HepG2 (cell line): ENCODE data around the gene GRIK1.
"Not testable (repeated sequence)": the region's sequence is repeated elsewhere in the genome, so short reads cannot be mapped to it uniquely, and the experiment has no call there.

ENCODE experiments used
- RAD21 ChIP-seq: fragments of 450-650 bp; formaldehyde crosslinking; IDR thresholded peaks from 2 replicates; pipeline ENCODE4 v1.5.0; 2020; ENCODE audit warnings: mild to moderate bottlenecking
- SNRNP70 ChIP-seq: fragments of 200-400 bp; formaldehyde crosslinking; IDR thresholded peaks from 2 replicates; pipeline ENCODE4 v1.6.1; 2017; ENCODE audit warnings: mild to moderate bottlenecking, low read depth, low read length, moderate library complexity
- XRCC5 ChIP-seq: fragments of 200-400 bp; formaldehyde crosslinking; optimal IDR thresholded peaks from 2 replicates; pipeline ENCODE3; 2017; ENCODE audit warnings: mild to moderate bottlenecking, low read length
- ZNF225 ChIP-seq: sonication (generic); formaldehyde crosslinking; IDR thresholded peaks from 2 replicates; pipeline ENCODE4 v1.4.0; 2020; ENCODE audit warnings: mild to moderate bottlenecking, missing genetic modification reagents
- ZNF747 ChIP-seq: sonication (generic); formaldehyde crosslinking; IDR thresholded peaks from 2 replicates; pipeline ENCODE4 v1.8.1; 2023; ENCODE audit warnings: missing genetic modification reagents, mild to moderate bottlenecking, borderline replicate concordance
- TF ChIP-seq, protein P1 (sequence below): sonication (generic); formaldehyde crosslinking; IDR thresholded peaks from 2 replicates; pipeline ENCODE4 v1.5.0; 2020; ENCODE audit warnings: mild to moderate bottlenecking, missing genetic modification reagents, moderate library complexity
- TF ChIP-seq, protein P2 (sequence below): sonication (generic); formaldehyde crosslinking; IDR thresholded peaks from 2 replicates; pipeline ENCODE4 v1.4.0; 2020; ENCODE audit warnings: mild to moderate bottlenecking, missing genetic modification reagents
- TF ChIP-seq, protein P3 (sequence below): sonication (generic); formaldehyde crosslinking; IDR thresholded peaks from 2 replicates; pipeline ENCODE4 v1.5.0; 2020; ENCODE audit warnings: mild to moderate bottlenecking, missing genetic modification reagents
- TF ChIP-seq, protein P4 (sequence below): IDR thresholded peaks from 2 replicates; pipeline ENCODE4 v1.6.1; 2018; ENCODE audit warnings: missing genetic modification reagents, mild to moderate bottlenecking, missing compliant biosample characterization

DNA sequence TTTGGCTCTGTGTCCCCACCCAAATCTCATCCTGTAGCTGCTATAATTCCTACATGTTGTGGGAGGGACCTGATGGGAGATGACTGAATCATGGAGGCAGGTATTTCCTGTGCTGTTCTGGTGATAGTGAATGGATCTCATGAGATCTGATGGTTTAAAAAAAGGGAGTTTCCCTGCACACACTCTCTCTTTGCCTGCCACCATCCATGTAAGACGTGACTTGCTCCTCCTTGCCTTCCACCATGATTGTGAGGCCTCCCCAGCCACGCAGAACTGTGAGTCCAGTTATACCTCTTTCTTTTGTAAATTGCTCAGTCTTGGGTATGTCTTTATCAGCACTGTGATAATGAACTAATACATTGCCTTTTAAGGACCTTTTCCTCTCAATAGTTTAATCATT, 18.2 kb upstream of the GRIK1 start:
- TF ChIP-seq, protein P1, sequence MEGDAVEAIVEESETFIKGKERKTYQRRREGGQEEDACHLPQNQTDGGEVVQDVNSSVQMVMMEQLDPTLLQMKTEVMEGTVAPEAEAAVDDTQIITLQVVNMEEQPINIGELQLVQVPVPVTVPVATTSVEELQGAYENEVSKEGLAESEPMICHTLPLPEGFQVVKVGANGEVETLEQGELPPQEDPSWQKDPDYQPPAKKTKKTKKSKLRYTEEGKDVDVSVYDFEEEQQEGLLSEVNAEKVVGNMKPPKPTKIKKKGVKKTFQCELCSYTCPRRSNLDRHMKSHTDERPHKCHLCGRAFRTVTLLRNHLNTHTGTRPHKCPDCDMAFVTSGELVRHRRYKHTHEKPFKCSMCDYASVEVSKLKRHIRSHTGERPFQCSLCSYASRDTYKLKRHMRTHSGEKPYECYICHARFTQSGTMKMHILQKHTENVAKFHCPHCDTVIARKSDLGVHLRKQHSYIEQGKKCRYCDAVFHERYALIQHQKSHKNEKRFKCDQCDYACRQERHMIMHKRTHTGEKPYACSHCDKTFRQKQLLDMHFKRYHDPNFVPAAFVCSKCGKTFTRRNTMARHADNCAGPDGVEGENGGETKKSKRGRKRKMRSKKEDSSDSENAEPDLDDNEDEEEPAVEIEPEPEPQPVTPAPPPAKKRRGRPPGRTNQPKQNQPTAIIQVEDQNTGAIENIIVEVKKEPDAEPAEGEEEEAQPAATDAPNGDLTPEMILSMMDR (CRISPR knock-in tag), result not testable (repeated sequence)
- TF ChIP-seq, protein P2, sequence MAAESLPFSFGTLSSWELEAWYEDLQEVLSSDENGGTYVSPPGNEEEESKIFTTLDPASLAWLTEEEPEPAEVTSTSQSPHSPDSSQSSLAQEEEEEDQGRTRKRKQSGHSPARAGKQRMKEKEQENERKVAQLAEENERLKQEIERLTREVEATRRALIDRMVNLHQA (CRISPR knock-in tag), result not testable (repeated sequence)
- not testable (repeated sequence) for TF ChIP-seq XRCC5; RAD21; SNRNP70; ZNF747 (CRISPR knock-in tag); ZNF225 (CRISPR knock-in tag)
- TF ChIP-seq, protein P3, sequence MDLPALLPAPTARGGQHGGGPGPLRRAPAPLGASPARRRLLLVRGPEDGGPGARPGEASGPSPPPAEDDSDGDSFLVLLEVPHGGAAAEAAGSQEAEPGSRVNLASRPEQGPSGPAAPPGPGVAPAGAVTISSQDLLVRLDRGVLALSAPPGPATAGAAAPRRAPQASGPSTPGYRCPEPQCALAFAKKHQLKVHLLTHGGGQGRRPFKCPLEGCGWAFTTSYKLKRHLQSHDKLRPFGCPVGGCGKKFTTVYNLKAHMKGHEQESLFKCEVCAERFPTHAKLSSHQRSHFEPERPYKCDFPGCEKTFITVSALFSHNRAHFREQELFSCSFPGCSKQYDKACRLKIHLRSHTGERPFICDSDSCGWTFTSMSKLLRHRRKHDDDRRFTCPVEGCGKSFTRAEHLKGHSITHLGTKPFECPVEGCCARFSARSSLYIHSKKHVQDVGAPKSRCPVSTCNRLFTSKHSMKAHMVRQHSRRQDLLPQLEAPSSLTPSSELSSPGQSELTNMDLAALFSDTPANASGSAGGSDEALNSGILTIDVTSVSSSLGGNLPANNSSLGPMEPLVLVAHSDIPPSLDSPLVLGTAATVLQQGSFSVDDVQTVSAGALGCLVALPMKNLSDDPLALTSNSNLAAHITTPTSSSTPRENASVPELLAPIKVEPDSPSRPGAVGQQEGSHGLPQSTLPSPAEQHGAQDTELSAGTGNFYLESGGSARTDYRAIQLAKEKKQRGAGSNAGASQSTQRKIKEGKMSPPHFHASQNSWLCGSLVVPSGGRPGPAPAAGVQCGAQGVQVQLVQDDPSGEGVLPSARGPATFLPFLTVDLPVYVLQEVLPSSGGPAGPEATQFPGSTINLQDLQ (CRISPR knock-in tag), result not testable (repeated sequence)
- TF ChIP-seq, protein P4, sequence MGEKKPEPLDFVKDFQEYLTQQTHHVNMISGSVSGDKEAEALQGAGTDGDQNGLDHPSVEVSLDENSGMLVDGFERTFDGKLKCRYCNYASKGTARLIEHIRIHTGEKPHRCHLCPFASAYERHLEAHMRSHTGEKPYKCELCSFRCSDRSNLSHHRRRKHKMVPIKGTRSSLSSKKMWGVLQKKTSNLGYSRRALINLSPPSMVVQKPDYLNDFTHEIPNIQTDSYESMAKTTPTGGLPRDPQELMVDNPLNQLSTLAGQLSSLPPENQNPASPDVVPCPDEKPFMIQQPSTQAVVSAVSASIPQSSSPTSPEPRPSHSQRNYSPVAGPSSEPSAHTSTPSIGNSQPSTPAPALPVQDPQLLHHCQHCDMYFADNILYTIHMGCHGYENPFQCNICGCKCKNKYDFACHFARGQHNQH, result not testable (repeated sequence)
